ENCODE data around the gene STK32C.
A peak's percentile ranks its signal among the peaks of the same experiment; 100 is the strongest.
"Not testable (repeated sequence)": the region's sequence is repeated elsewhere in the genome, so short reads cannot be mapped to it uniquely, and the experiment has no call there.

STK32C gene

GRCh38 chr10:132354356-132355094 lies 46.8 kb upstream of the STK32C start:
- TF ChIP-seq, protein P1, sequence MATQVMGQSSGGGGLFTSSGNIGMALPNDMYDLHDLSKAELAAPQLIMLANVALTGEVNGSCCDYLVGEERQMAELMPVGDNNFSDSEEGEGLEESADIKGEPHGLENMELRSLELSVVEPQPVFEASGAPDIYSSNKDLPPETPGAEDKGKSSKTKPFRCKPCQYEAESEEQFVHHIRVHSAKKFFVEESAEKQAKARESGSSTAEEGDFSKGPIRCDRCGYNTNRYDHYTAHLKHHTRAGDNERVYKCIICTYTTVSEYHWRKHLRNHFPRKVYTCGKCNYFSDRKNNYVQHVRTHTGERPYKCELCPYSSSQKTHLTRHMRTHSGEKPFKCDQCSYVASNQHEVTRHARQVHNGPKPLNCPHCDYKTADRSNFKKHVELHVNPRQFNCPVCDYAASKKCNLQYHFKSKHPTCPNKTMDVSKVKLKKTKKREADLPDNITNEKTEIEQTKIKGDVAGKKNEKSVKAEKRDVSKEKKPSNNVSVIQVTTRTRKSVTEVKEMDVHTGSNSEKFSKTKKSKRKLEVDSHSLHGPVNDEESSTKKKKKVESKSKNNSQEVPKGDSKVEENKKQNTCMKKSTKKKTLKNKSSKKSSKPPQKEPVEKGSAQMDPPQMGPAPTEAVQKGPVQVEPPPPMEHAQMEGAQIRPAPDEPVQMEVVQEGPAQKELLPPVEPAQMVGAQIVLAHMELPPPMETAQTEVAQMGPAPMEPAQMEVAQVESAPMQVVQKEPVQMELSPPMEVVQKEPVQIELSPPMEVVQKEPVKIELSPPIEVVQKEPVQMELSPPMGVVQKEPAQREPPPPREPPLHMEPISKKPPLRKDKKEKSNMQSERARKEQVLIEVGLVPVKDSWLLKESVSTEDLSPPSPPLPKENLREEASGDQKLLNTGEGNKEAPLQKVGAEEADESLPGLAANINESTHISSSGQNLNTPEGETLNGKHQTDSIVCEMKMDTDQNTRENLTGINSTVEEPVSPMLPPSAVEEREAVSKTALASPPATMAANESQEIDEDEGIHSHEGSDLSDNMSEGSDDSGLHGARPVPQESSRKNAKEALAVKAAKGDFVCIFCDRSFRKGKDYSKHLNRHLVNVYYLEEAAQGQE (IDR thresholded peaks at IDR 0.05; ENCODE audit: insufficient replicate concordance, low read depth): no peak
- TF ChIP-seq SPI1 (IDR thresholded peaks at IDR 0.05; ENCODE audit: borderline replicate concordance, low read depth) (no peak), POLR2AphosphoS5 (IDR thresholded peaks at IDR 0.05; ENCODE audit: low read depth) (no peak)
- TF ChIP-seq, protein P2, sequence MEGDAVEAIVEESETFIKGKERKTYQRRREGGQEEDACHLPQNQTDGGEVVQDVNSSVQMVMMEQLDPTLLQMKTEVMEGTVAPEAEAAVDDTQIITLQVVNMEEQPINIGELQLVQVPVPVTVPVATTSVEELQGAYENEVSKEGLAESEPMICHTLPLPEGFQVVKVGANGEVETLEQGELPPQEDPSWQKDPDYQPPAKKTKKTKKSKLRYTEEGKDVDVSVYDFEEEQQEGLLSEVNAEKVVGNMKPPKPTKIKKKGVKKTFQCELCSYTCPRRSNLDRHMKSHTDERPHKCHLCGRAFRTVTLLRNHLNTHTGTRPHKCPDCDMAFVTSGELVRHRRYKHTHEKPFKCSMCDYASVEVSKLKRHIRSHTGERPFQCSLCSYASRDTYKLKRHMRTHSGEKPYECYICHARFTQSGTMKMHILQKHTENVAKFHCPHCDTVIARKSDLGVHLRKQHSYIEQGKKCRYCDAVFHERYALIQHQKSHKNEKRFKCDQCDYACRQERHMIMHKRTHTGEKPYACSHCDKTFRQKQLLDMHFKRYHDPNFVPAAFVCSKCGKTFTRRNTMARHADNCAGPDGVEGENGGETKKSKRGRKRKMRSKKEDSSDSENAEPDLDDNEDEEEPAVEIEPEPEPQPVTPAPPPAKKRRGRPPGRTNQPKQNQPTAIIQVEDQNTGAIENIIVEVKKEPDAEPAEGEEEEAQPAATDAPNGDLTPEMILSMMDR (IDR thresholded peaks at IDR 0.05; ENCODE audit: insufficient read depth, low read length): no peak
- DNase-seq (ENCODE audit: low read depth in 1 of 2, low spot score in 1 of 2): no peak
- Histone ChIP-seq H3K27ac (replicated peaks) (no peak overlapping the region), H3K4me3 (replicated peaks; ENCODE audit: insufficient read depth, low read length) (no peak overlapping the region), H3K27me3 (ENCODE audit: insufficient read depth, poor library complexity, severe bottlenecking) (no peaks in the 10 kb centered on the region)

DNA sequence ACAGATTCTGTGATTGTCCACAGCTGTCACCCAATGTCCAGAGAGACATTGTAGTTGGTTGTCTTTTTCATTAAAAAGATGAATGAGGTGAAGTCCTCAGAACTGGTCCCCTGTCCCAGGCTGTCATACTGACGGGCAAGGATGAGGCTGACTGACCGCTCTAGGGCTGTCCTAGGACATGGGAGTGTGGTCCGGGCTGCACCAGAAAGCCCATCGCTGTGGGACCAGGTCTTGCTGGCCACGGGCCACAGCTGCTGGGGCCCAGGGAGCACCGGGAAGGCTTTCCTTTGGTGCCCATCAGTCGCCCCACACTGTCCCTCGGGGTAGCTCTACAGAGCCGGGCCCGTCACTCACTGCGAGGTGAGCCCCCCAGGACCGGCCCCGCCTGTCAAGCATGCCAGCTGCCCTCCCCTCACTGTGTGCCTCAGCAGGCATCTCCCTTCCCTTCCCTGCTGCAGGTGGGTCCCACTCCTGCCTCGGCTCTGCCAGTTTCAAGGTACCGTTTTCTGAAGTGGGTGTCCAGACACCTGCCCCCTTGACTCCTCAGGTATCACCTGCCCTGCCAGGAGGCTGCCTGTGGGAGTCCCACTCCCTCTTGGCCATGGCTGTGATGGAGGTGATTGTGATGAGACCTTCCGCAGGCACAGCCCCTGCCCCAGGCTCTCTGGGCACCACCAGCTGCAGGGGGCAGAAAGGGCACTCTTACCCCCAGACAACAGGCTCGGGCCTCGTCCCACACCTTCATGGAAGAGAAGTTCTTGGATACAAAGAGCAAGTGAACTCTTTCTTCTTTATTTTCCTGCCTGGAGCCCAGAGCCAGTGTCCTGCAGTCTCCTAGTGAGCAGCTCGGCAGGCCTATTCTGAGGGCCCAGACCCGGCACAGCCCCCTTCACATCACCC lies 46.0 kb upstream of the STK32C start:
- H3K4me3 ChIP-seq (replicated peaks; ENCODE audit: insufficient read depth, low read length): no peak overlapping the region
- no peak for DNase-seq (ENCODE audit: low read depth in 1 of 2, low spot score in 1 of 2)
- no peaks in the 10 kb centered on the region for H3K27me3 ChIP-seq (ENCODE audit: insufficient read depth, poor library complexity, severe bottlenecking)
- TF ChIP-seq, protein P1 (IDR thresholded peaks at IDR 0.05; ENCODE audit: insufficient replicate concordance, low read depth): no peak
- no peak for TF ChIP-seq POLR2AphosphoS5 (IDR thresholded peaks at IDR 0.05; ENCODE audit: low read depth)
- TF ChIP-seq, protein P2 (IDR thresholded peaks at IDR 0.05; ENCODE audit: insufficient read depth, low read length): no peak
- no peak for TF ChIP-seq SPI1 (IDR thresholded peaks at IDR 0.05; ENCODE audit: borderline replicate concordance, low read depth)
- TF ChIP-seq GABPA (IDR thresholded peaks at IDR 0.05; ENCODE audit: low read depth): no peak
- H3K27ac ChIP-seq (replicated peaks): no peak overlapping the region

DNA sequence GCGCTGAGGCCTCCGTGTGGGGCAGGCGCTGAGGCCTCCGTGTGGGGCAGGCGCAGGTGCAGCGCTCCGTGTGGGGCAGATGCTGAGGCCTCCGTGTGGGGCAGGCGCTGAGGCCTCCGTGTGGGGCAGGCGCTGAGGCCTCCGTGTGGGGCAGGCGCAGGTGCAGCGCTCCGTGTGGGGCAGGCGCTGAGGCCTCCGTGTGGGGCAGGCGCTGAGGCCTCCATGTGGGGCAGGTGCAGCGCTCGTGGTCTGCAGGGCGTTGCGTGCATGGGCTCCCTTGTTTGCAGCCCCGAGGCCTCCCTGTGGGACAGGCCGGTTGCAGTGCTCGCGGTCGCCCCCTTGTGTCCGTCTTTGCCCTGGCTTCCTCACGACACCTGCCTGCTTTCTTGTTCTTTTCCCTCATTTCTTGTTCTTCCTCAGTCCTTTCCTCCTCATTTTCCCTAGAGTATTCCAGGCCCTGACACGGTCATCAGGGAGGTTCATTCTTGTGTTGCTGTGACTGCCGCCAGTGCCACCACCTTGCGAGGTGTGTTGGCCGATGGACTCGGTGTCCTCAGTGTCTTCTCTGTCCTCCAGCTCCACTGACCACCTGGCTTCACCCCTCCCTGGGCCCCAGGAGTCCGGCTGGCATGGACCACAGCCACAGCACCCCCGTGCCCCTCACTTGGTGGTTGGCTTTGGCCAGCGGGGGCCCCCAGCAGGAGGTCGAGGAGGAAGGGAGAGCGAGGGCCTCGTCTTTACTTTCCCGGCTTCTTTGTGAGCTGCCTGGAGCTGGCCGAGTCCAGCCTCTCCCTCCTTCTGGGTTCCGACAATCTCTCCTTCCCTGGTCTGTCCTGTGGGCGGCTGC lies 44.9 kb upstream of the STK32C start:
- not testable (repeated sequence) for H3K4me3 ChIP-seq (replicated peaks; ENCODE audit: insufficient read depth, low read length); H3K27me3 ChIP-seq (ENCODE audit: insufficient read depth, poor library complexity, severe bottlenecking); H3K27ac ChIP-seq (replicated peaks)
- TF ChIP-seq, protein P2 (IDR thresholded peaks at IDR 0.05; ENCODE audit: insufficient read depth, low read length): peak; percentile 89
- DNase-seq (ENCODE audit: low read depth in 1 of 2, low spot score in 1 of 2): peak; percentile 38 to 63
